ENCODE measurements around the gene GPR17.
A peak's percentile ranks its signal among the peaks of the same experiment; 100 is the strongest.

Gene GPR17

GRCh38 chr2:127609818-127610217, 36.1 kb upstream of the GPR17 start:
- H3K4me3 Mint-ChIP-seq: no peak overlapping the region
- peaks cover 14% of the 10 kb centered on the region for H3K9me3 Mint-ChIP-seq
- H3K27ac Mint-ChIP-seq: no peak overlapping the region
- H3K36me3 Mint-ChIP-seq: peaks cover 13% of the 10 kb centered on the region
- ATAC-seq: no peak
- H3K4me1 Mint-ChIP-seq: peaks cover 30% of the 10 kb centered on the region
- no peaks in the 10 kb centered on the region for H3K27me3 Mint-ChIP-seq

GRCh38 chr2:127610561-127610960, 35.4 kb upstream of the GPR17 start:
- ATAC-seq: no peak
- Mint-ChIP-seq H3K4me1 (peaks cover 27% of the 10 kb centered on the region), H3K27me3 (no peaks in the 10 kb centered on the region), H3K27ac (no peak overlapping the region), H3K9me3 (peaks cover 14% of the 10 kb centered on the region), H3K36me3 (peaks cover 13% of the 10 kb centered on the region), H3K4me3 (no peak overlapping the region)

GRCh38 chr2:127611076-127611925, 34.7 kb upstream of the GPR17 start:
- Mint-ChIP-seq H3K9me3 (peaks cover 14% of the 10 kb centered on the region), H3K4me3 (no peak overlapping the region), H3K27me3 (no peaks in the 10 kb centered on the region), H3K36me3 (peaks cover 13% of the 10 kb centered on the region), H3K4me1 (peaks cover 20% of the 10 kb centered on the region), H3K27ac (no peak overlapping the region)
- ATAC-seq: no peak

- peaks cover 10% of the 10 kb centered on the region for H3K4me1 Mint-ChIP-seq
- H3K27me3 Mint-ChIP-seq: no peaks in the 10 kb centered on the region
- no peak overlapping the region for H3K4me3 Mint-ChIP-seq
- peaks cover 14% of the 10 kb centered on the region for H3K9me3 Mint-ChIP-seq
- H3K36me3 Mint-ChIP-seq: peaks cover 13% of the 10 kb centered on the region
- H3K27ac Mint-ChIP-seq: no peak overlapping the region
- ATAC-seq: no peak
Observed at GRCh38 chr2:127612111-127612822, 33.7 kb upstream of the GPR17 start.

- Mint-ChIP-seq H3K4me1 (peaks cover 6% of the 10 kb centered on the region), H3K9me3 (peaks cover 20% of the 10 kb centered on the region), H3K36me3 (peaks cover 13% of the 10 kb centered on the region), H3K27ac (no peak overlapping the region), H3K4me3 (no peak overlapping the region), H3K27me3 (no peaks in the 10 kb centered on the region)
- ATAC-seq: no peak
Observed at GRCh38 chr2:127614246-127614645, 31.7 kb upstream of the GPR17 start.

GRCh38 chr2:127614731-127615130, 31.2 kb upstream of the GPR17 start:
- H3K27me3 Mint-ChIP-seq: no peaks in the 10 kb centered on the region
- no peak overlapping the region for H3K27ac Mint-ChIP-seq
- peaks cover 10% of the 10 kb centered on the region for H3K4me1 Mint-ChIP-seq
- H3K36me3 Mint-ChIP-seq: peaks cover 13% of the 10 kb centered on the region
- ATAC-seq: no peak
- H3K9me3 Mint-ChIP-seq: peaks cover 20% of the 10 kb centered on the region
- H3K4me3 Mint-ChIP-seq: no peak overlapping the region

- H3K9me3 Mint-ChIP-seq: peaks cover 20% of the 10 kb centered on the region
- peaks cover 13% of the 10 kb centered on the region for H3K36me3 Mint-ChIP-seq
- no peak overlapping the region for H3K4me3 Mint-ChIP-seq
- peaks cover 20% of the 10 kb centered on the region for H3K4me1 Mint-ChIP-seq
- no peak overlapping the region for H3K27ac Mint-ChIP-seq
- ATAC-seq: no peak
- no peaks in the 10 kb centered on the region for H3K27me3 Mint-ChIP-seq
Observed at GRCh38 chr2:127615511-127616166, 30.3 kb upstream of the GPR17 start.

GRCh38 chr2:127618551-127619202, 27.3 kb upstream of the GPR17 start:
- Mint-ChIP-seq H3K36me3 (peaks cover 4% of the 10 kb centered on the region), H3K4me1 (peaks cover 48% of the 10 kb centered on the region), H3K27me3 (no peaks in the 10 kb centered on the region), H3K9me3 (peaks cover 10% of the 10 kb centered on the region), H3K27ac (peak overlapping the region; percentile 40), H3K4me3 (no peak overlapping the region)
- ATAC-seq: no peak

- H3K9me3 Mint-ChIP-seq: peaks cover 6% of the 10 kb centered on the region
- peaks cover 53% of the 10 kb centered on the region for H3K4me1 Mint-ChIP-seq
- H3K36me3 Mint-ChIP-seq: no peaks in the 10 kb centered on the region
- no peaks in the 10 kb centered on the region for H3K27me3 Mint-ChIP-seq
- H3K27ac Mint-ChIP-seq: peak overlapping the region; percentile 42
- no peak overlapping the region for H3K4me3 Mint-ChIP-seq
- no peak for ATAC-seq
Observed at GRCh38 chr2:127619203-127619590, 26.8 kb upstream of the GPR17 start.

- H3K4me1 Mint-ChIP-seq: peaks cover 60% of the 10 kb centered on the region
- H3K36me3 Mint-ChIP-seq: no peaks in the 10 kb centered on the region
- H3K9me3 Mint-ChIP-seq: peaks cover 6% of the 10 kb centered on the region
- no peaks in the 10 kb centered on the region for H3K27me3 Mint-ChIP-seq
- peak overlapping the region; percentile 57 for H3K4me3 Mint-ChIP-seq
- ATAC-seq: peak; percentile 63
- H3K27ac Mint-ChIP-seq: peak overlapping the region; percentile 42
Observed at GRCh38 chr2:127619877-127620705, 25.9 kb upstream of the GPR17 start.

GRCh38 chr2:127620866-127621265, 25.1 kb upstream of the GPR17 start:
- H3K36me3 Mint-ChIP-seq: no peaks in the 10 kb centered on the region
- peak overlapping the region; percentile 9 for H3K27ac Mint-ChIP-seq
- H3K9me3 Mint-ChIP-seq: peaks cover 6% of the 10 kb centered on the region
- ATAC-seq: peak; percentile 77
- no peak overlapping the region for H3K4me3 Mint-ChIP-seq
- no peaks in the 10 kb centered on the region for H3K27me3 Mint-ChIP-seq
- H3K4me1 Mint-ChIP-seq: peaks cover 62% of the 10 kb centered on the region

- H3K27me3 Mint-ChIP-seq: no peaks in the 10 kb centered on the region
- H3K9me3 Mint-ChIP-seq: peaks cover 6% of the 10 kb centered on the region
- no peak for ATAC-seq
- peaks cover 74% of the 10 kb centered on the region for H3K4me1 Mint-ChIP-seq
- no peaks in the 10 kb centered on the region for H3K36me3 Mint-ChIP-seq
- no peak overlapping the region for H3K4me3 Mint-ChIP-seq
- peak overlapping the region; percentile 9 for H3K27ac Mint-ChIP-seq
Observed at GRCh38 chr2:127621981-127622431, 23.9 kb upstream of the GPR17 start.

- H3K9me3 Mint-ChIP-seq: peaks cover 6% of the 10 kb centered on the region
- H3K4me3 Mint-ChIP-seq: no peak overlapping the region
- ATAC-seq: no peak
- no peaks in the 10 kb centered on the region for H3K27me3 Mint-ChIP-seq
- peak overlapping the region; percentile 9 for H3K27ac Mint-ChIP-seq
- no peaks in the 10 kb centered on the region for H3K36me3 Mint-ChIP-seq
- H3K4me1 Mint-ChIP-seq: peaks cover 76% of the 10 kb centered on the region
Observed at GRCh38 chr2:127622561-127623387, 23.2 kb upstream of the GPR17 start.

Measured in stimulated activated memory B cell treated with anti-CD40 and anti-IgM and Interleukin-4, amounts not matched to agents 10 μg/mL and 1 μg/mL and 100 μg/mL, for 72 hours (primary cell).